Stimulated activated CD8-positive, alpha-beta memory T cell treated with anti-CD3 and anti-CD28 coated beads, Interleukin-4, amount 100 ng/mL, for 4 hours (primary cell): ENCODE data around the gene DENND6B.

Source experiments
- DNase-seq, 2 donors: peaks; one replicate each; pipeline ENCODE4 v3.0.0-alpha.2; 2020; ENCODE audit warnings: low read depth in 2 of 2, low spot score in 1 of 2

The DENND6B gene

DNA sequence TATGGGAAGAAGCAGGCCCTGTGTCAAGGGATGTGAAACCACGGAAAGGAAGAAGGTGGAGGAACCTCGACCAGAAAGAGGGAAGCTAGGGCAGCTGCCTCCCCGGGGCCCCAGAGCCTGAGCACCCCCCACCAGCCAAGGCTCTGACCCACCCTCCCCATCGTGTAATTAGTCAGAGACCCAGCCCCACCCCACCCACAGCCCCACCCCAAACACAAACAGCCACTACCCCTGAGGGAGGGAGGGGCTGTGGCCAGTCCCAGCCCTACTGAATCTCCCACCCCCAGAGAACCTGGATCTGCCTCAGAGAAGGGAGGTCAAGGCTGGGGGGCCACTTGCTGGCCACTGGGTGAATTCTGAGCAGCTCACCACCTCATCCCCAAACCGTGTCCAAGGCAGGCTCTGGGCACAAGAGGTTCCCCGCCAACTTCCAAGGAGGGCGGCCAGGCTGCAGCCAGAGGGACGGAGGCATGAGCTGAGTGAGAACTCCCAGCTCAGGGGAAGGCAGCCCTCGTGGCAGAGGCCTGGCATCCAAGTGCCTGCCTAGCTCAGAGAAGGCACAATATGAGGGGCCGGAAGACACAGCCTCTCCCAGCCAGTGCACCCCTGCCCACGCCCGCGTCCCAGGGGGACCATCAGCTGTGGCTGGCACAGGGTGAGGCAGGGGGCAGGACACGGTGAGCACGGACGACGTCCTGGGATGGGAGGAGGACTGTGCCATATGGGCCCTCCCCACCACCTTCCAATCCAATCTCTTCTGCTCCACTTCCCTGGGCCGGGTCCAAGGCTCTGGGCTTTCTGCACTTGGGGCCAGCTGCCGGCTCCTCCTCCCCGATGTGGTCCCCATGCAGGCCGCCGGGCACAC lies 22.1 kb downstream of the DENND6B start:
- DNase-seq = no peak

DNA sequence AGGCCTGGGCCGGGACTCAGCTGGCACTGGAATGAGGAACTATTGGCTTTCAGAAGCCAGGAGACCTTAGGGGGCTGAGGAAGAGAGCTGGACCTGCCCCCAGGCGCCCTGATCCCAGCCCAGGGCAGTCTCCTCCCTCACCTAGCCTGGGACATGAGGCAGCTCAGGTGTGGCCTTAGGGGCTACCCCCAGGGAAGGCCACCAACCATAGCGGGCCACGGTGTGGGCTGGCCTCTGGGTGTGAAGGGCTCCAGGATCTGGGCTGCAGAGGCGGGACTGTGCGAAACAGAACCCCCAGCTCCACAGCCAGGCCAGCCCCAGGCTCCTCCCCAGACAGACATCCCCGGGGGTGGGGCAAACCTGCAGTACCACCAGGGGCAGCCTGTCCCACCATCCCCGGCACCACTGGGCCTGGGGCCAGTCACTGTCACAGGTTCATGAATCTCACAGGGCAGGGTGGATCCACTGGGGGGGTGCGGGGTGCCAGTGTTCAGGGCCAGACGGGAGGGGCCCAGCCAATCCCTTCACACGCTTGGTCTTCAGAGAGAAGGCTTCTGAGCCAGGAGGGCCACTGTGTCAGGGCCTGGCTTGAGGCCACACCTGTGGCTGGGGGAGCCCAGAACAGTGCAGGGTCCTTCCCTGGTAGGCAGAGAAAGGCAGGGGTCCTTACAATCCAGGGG lies 22.8 kb downstream of the DENND6B start:
- no peak for DNase-seq

DNA sequence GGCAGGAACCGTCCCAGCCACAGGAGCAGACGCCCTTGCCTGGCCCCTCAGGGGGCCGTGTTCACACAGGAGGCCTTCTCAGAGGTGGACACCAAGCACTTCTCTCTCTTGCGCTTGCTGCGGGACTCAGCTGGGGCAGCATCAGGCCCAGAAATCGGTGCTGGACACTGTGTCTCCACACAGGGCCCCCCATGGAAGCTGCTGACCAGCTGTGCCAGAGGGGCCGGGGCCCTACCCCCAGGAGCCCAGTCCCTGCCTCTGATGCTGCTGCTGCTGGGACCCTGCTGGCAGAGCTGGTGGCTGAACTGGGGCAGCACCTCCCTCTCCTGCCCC lies 23.3 kb downstream of the DENND6B start:
- no peak for DNase-seq

- no peak for DNase-seq
Measured at GRCh38 chr22:50302564-50302963, 24.2 kb downstream of the DENND6B start.

DNA sequence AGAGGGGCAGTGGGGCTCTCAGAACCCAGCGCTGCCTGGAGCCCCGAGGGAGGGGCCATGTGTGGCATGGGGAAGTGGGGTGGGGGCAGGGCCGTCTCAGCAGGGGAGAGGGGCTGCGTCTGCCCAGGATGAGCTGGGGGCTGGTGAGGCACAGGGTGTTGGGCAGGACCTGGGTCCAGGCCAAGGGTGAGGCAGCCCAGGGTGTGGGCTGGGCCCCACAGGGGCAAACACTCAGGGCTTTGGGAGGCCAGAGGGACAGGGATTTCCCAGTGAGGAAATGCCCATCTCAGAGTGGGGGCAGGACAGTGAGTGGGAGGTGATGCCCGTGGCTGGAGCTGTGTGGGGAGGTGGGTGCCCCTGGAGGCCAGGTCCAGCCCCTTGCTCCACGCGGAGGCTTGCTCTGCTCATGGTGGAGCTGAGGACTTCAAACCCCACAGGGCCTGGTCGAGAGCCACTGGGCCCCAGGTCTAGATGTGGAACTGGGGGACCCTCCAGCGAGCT lies 24.7 kb downstream of the DENND6B start:
- DNase-seq = no peak

DNA sequence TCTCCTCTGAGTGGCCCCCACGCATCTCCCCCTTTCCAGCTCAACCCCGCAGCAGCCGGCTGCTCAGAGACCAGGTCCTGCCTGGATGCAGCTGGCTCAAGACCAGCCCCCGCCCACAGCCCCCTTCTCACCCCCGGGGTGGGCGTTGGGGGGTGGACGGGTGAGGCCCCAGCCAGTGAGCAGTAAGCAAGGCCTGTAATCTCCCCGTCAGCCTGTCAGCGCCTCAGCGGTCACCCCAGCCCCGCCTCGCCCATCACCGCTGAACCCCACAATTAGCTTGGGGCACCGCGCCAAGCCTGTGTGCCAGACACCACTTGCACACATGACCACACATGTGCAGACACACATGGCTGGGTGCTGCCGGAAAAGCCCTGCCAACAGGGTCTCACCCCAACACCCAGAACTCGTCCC lies 25.2 kb downstream of the DENND6B start:
- no peak for DNase-seq

DNA sequence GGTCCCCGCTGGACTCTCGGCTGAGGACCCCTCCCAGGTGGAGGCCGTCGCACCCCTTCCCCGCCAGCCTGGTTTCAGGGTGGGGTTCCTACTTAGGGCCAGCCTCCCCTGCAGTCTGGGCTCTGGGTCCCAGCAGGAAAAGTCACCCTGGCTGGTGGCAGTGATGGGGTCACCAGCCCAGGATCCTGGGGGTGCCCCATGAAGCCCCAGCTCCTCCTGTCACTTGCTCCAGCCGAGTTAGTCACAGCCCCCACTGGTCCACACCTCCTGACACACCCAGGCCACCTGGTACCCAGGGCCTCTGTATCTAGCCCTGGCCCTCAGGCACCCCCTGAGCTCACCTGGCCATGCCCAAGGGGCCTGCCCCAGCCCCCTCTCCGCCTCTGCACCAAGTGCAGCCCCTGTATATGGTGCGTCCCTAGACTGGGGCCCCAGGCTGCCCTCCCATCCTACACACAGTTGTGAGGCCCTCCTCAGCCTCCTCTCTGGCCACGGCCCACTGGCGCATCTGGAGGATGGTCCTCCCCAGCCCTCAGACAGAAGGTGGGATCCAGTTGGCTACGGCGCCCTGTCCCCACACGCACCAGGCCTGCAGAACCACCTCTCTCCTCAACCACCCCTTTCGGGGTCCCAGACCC lies 26.1 kb downstream of the DENND6B start:
- DNase-seq = no peak

GRCh38 chr22:50299785-50300619 lies 26.8 kb downstream of the DENND6B start:
- no peak for DNase-seq

GRCh38 chr22:50298937-50299784 lies 27.7 kb downstream of the DENND6B start:
- no peak for DNase-seq

GRCh38 chr22:50298266-50298637 lies 28.6 kb downstream of the DENND6B start:
- DNase-seq = no peak

DNA sequence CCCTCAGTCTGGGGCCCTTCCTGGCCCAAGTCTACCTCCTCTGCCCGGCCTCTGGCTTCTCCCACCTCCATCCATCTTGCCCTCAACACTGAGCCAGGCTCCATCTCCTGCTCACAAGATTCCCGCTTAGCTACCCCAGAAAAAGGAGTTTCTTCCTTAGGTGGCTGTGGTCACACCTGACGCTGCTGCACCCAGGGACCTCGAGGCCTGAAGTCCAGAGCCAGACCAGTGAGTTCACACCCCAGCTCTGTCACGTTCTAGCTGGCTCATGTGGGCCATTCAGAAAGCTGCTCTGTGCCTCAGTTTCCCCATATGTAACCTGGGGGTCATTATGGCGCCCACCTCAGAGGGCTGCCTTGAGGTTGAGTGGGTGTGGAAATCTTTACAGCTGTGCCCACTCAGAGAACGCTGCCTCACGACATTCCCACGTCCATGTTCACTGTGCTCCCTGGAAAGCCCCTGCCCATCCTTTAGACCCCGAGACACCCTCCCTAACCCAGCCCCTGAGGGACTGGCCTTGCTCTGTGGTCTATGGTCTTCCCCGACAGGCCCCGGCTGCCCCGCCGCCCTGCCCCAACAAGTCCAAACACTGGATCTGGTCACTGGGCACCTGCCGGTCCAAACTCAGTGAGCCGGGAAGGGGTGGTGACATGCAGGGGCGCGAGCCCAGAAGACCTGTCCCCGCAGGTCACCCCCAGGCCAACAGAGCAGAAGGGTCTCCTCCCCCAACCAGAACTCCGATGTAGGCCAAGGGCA lies 29.1 kb downstream of the DENND6B start:
- no peak for DNase-seq

GRCh38 chr22:50296658-50297490 lies 29.9 kb downstream of the DENND6B start:
- no peak for DNase-seq

GRCh38 chr22:50294319-50294656 lies 32.5 kb downstream of the DENND6B start:
- no peak for DNase-seq

DNA sequence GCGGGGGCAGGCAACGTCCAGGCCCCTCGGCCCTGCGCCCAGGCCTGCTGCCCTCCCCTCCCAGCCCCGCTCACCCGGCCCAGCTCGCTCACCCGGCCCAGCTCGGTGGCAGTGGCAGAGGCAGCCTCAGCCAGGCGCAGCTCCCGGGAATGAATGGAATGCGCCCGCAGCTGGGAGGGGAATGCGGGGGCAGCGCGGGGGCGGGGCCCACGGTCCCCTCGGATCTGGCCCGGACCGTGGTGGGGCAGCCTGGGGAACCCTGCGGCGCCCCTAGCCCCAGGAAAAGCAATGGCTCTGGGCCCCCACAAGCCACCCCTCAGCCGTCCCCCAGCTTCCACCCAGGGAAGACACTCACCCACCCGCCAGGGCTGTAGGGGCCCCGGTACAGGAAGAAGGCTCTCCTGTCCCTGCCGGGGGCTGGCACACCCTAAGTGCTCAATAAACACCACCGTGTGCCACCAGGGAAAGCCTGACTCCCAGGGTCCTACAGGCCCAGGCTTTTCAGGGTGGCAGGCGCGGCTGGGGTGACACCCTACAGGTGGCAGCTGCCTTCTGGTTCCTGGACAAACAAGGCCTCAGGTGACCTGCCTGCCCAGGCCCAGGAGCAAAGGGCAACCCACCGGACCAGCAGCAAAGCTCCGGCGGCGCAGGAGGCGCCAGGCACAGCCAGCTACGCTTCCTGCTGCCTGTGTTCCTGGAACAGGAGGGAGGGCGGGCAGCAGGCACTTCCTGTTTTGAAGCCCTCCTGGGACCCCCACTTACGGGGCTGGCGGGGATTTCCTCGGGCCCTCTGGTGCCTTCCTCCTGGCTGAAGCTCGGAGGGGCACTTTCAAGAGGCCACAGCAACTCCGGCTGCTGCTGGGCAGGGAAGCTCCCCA lies 33.1 kb downstream of the DENND6B start:
- no peak for DNase-seq

GRCh38 chr22:50292643-50293440 lies 34.0 kb downstream of the DENND6B start:
- DNase-seq = no peak

- DNase-seq = no peak
Measured at GRCh38 chr22:50289942-50290630, 36.7 kb downstream of the DENND6B start.
